SH-SY5Y (cell line): ENCODE results near the gene UST.

ENCODE experiments used
- GATA2 ChIP-seq: IDR thresholded peaks from 2 replicates; pipeline ENCODE4 v1.6.1; 2011; ENCODE audit warnings: mild to moderate bottlenecking, low read depth, low read length
- GATA3 ChIP-seq: IDR thresholded peaks from 2 replicates; pipeline ENCODE4 v1.6.1; 2011; ENCODE audit warnings: low read depth, mild to moderate bottlenecking, low read length, moderate library complexity

DNA sequence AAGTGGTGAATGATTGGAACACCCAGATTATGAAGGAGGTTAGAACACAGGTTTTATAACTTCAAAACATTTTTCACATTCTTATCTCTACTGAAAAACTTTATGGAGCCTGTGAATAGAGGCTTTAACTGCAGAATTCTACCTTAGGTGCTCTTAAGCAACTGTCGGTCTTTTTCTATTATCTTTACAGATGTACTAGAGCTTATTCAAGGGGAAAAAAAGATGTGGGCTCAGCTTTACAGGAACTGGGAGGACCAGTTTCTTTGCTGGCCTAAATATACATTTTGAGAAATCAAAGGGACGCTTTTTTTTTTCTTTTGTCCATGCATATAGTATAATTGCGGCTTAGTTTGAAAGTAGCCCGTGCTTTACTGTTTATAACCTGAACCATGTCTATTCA lies 58.9 kb downstream of the UST start:
- TF ChIP-seq GATA2 (no peak), GATA3 (no peak)
